ENCODE data around the gene ACSL1. TPM values are rescaled to one million over a fixed set of nuclear protein-coding genes. Genes with fewer than 3 reads are reported as not detected.

Gene ACSL1
- total RNA-seq (2014; rRNA removed; shearing (Covaris generic)) (16.8 and 22.6 TPM in 2 replicates), polyA plus RNA-seq (2016; fragmentation: Nextera tagmentation; extraction: Ambion mirVana) (15.4 and 17.3 TPM in 2 replicates)

GRCh38 chr4:184825896-184826690, at the start of gene ACSL1:
ACSL1 (minus strand) TSS chr4:184825968; CDS start chr4:184803514, 22,454 bp downstream.
- WGBS, 2 experiments (ENCODE audit: low coverage in 1 of 2, low lambda C conversion rate in 2 of 2, missing lambda C conversion rate in 2 of 2) = 4 to 7% methylated on average over 36 to 92 of the region's 94 CpGs
- Histone ChIP-seq H3K9ac (peak within 1 kb of the TSS; percentile 80), H3K4me2 (ENCODE audit: unreplicated experiment) (peak within 1 kb of the TSS; percentile 88), H3K9me2 (ENCODE audit: insufficient read depth) (no peaks in the 10 kb centered on the region), H3K4me3 (peak within 1 kb of the TSS; percentile 77), H2AFZ (peak within 1 kb of the TSS; percentile 89), H3K4me1 (ENCODE audit: insufficient read depth) (no peaks in the 10 kb centered on the region), H3K27me3 (replicated peaks; ENCODE audit: insufficient read depth) (no peaks in the 10 kb centered on the region; the same call in 1 of the 2 replicates), H3F3A (ENCODE audit: insufficient read depth) (no peaks in the 10 kb centered on the region), H4K20me1 (ENCODE audit: insufficient read depth) (no peaks in the 10 kb centered on the region), H3K27ac (peak within 1 kb of the TSS; percentile 36; the same call in 1 of the 2 replicates), H3K79me2 (ENCODE audit: insufficient read depth) (peaks cover 40% of the 10 kb centered on the region), H3K9me3 (ENCODE audit: low read depth) (no peaks in the 10 kb centered on the region), H3K36me3 (ENCODE audit: low read depth) (no peaks in the 10 kb centered on the region)
- DNase-seq = peak; percentile 87
- no peak for TF ChIP-seq EZH2 (IDR thresholded peaks at IDR 0.05; ENCODE audit: insufficient read depth, poor library complexity, severe bottlenecking)
- TF ChIP-seq EZH2phosphoT487 (IDR thresholded peaks at IDR 0.05; ENCODE audit: insufficient read depth, low read depth) = no peak
- in situ Hi-C loops (cut with MboI) = no loop called here

GRCh38 chr4:184873054-184873453, 47.3 kb upstream of the ACSL1 start:
- Histone ChIP-seq H3K27me3 (replicated peaks; ENCODE audit: insufficient read depth) (no peaks in the 10 kb centered on the region; the same call in 1 of the 2 replicates), H3K79me2 (ENCODE audit: insufficient read depth) (no peaks in the 10 kb centered on the region), H4K20me1 (ENCODE audit: insufficient read depth) (no peaks in the 10 kb centered on the region), H3K27ac (no peak overlapping the region), H3F3A (ENCODE audit: insufficient read depth) (no peaks in the 10 kb centered on the region), H3K9ac (no peak overlapping the region), H3K4me3 (no peak overlapping the region), H3K9me2 (ENCODE audit: insufficient read depth) (no peaks in the 10 kb centered on the region), H3K9me3 (ENCODE audit: low read depth) (no peaks in the 10 kb centered on the region), H3K36me3 (ENCODE audit: low read depth) (no peaks in the 10 kb centered on the region), H2AFZ (no peak overlapping the region), H3K4me1 (ENCODE audit: insufficient read depth) (no peaks in the 10 kb centered on the region), H3K4me2 (ENCODE audit: unreplicated experiment) (no peak overlapping the region)
- in situ Hi-C loops (cut with MboI) = no loop called here
- no peak for DNase-seq
- WGBS, 2 experiments (ENCODE audit: low coverage in 1 of 2, low lambda C conversion rate in 2 of 2, missing lambda C conversion rate in 2 of 2) = 39 to 44% methylated on average over 2 of the region's 2 CpGs
- no peak for TF ChIP-seq EZH2phosphoT487 (IDR thresholded peaks at IDR 0.05; ENCODE audit: insufficient read depth, low read depth)
- no peak for TF ChIP-seq EZH2 (IDR thresholded peaks at IDR 0.05; ENCODE audit: insufficient read depth, poor library complexity, severe bottlenecking)

GRCh38 chr4:184870718-184871117, 45.0 kb upstream of the ACSL1 start:
- no peak for DNase-seq
- Histone ChIP-seq H3K9ac (no peak overlapping the region), H2AFZ (no peak overlapping the region), H3K27me3 (replicated peaks; ENCODE audit: insufficient read depth) (no peaks in the 10 kb centered on the region; the same call in 1 of the 2 replicates), H3F3A (ENCODE audit: insufficient read depth) (no peaks in the 10 kb centered on the region), H3K4me3 (no peak overlapping the region), H3K4me1 (ENCODE audit: insufficient read depth) (no peaks in the 10 kb centered on the region), H4K20me1 (ENCODE audit: insufficient read depth) (no peaks in the 10 kb centered on the region), H3K9me3 (ENCODE audit: low read depth) (no peaks in the 10 kb centered on the region), H3K9me2 (ENCODE audit: insufficient read depth) (no peaks in the 10 kb centered on the region), H3K4me2 (ENCODE audit: unreplicated experiment) (no peak overlapping the region), H3K79me2 (ENCODE audit: insufficient read depth) (no peaks in the 10 kb centered on the region), H3K27ac (no peak overlapping the region), H3K36me3 (ENCODE audit: low read depth) (no peaks in the 10 kb centered on the region)
- in situ Hi-C loops (cut with MboI) = no loop called here
- WGBS, 2 experiments (ENCODE audit: low coverage in 1 of 2, low lambda C conversion rate in 2 of 2, missing lambda C conversion rate in 2 of 2) = 15 to 18% methylated on average over 4 of the region's 4 CpGs
- TF ChIP-seq EZH2phosphoT487 (IDR thresholded peaks at IDR 0.05; ENCODE audit: insufficient read depth, low read depth) = no peak
- no peak for TF ChIP-seq EZH2 (IDR thresholded peaks at IDR 0.05; ENCODE audit: insufficient read depth, poor library complexity, severe bottlenecking)

- Histone ChIP-seq H3K9me3 (ENCODE audit: low read depth) (no peaks in the 10 kb centered on the region), H3K4me2 (ENCODE audit: unreplicated experiment) (no peak overlapping the region), H3K27ac (no peak overlapping the region), H3F3A (ENCODE audit: insufficient read depth) (no peaks in the 10 kb centered on the region), H3K27me3 (replicated peaks; ENCODE audit: insufficient read depth) (peaks cover 13% of the 10 kb centered on the region; the same call in 1 of the 2 replicates), H3K79me2 (ENCODE audit: insufficient read depth) (no peaks in the 10 kb centered on the region), H3K9ac (no peak overlapping the region), H4K20me1 (ENCODE audit: insufficient read depth) (no peaks in the 10 kb centered on the region), H2AFZ (no peak overlapping the region), H3K4me1 (ENCODE audit: insufficient read depth) (no peaks in the 10 kb centered on the region), H3K36me3 (ENCODE audit: low read depth) (no peaks in the 10 kb centered on the region), H3K4me3 (no peak overlapping the region), H3K9me2 (ENCODE audit: insufficient read depth) (no peaks in the 10 kb centered on the region)
- DNase-seq = no peak
- 8 to 21% methylated on average over 3 of the region's 3 CpGs for WGBS, 2 experiments (ENCODE audit: low coverage in 1 of 2, low lambda C conversion rate in 2 of 2, missing lambda C conversion rate in 2 of 2)
- in situ Hi-C loops (cut with MboI) = no loop called here
- TF ChIP-seq EZH2phosphoT487 (IDR thresholded peaks at IDR 0.05; ENCODE audit: insufficient read depth, low read depth) (no peak), EZH2 (IDR thresholded peaks at IDR 0.05; ENCODE audit: insufficient read depth, poor library complexity, severe bottlenecking) (no peak)
Observed at GRCh38 chr4:184868623-184869022, 42.9 kb upstream of the ACSL1 start.
